A673 (cell line): ENCODE data around the gene PRKCA. TPM values are rescaled to one million over a fixed set of nuclear protein-coding genes. Genes with fewer than 3 reads are reported as not detected.

Source experiments
- BruUV-seq: library from RNA; stranded (reverse); fragments of 400-500 nt; replicated peaks from 2 replicates; lab custom pipeline; 2021; lab: Mats Ljungman, UMichigan
- CTCF ChIA-PET: fragments of 300-600 bp; sonication (Branson Sonifier 250); formaldehyde crosslinking; loops from one replicate; lab custom pipeline; 2022; ENCODE audit warnings: antibody characterized with exemption; lab: Charles Lee
- POLR2A ChIA-PET: fragments of 300-600 bp; sonication (Branson Sonifier 250); formaldehyde crosslinking; loops from one replicate; lab custom pipeline; 2022; ENCODE audit warnings: antibody characterized with exemption; ENCODE audit not compliant: low non-redundant PET; lab: Charles Lee
- DNase-seq: peaks from one replicate; pipeline ENCODE4 v3.0.0-alpha.2; 2015; ENCODE audit warnings: low spot score
- H3K27ac ChIP-seq: fragments of 200-600 bp; sonication (generic); 2 replicates; pipeline ENCODE4 v1.5.1; 2016; ENCODE audit warnings: mixed run types, low read depth, mild to moderate bottlenecking, mixed read lengths, antibody characterized with exemption, low read length; ENCODE audit not compliant: poor library complexity, severe bottlenecking
- H3K27me3 ChIP-seq: fragments of 200-600 bp; sonication (generic); replicated peaks from 2 replicates; pipeline ENCODE4 v1.6.1; 2017; ENCODE audit warnings: mixed run types, low read depth, mild to moderate bottlenecking, mixed read lengths, antibody characterized with exemption, low read length; ENCODE audit not compliant: insufficient read depth, poor library complexity
- H3K36me3 ChIP-seq: fragments of 200-600 bp; sonication (generic); 2 replicates; pipeline ENCODE4 v1.6.1; 2016; ENCODE audit warnings: mixed run types, mild to moderate bottlenecking, mixed read lengths, antibody characterized with exemption, low read length; ENCODE audit not compliant: insufficient read depth, poor library complexity, severe bottlenecking
- H3K4me1 ChIP-seq: fragments of 200-600 bp; sonication (generic); 2 replicates; pipeline ENCODE4 v1.6.1; 2017; ENCODE audit warnings: mixed run types, mild to moderate bottlenecking, mixed read lengths, antibody characterized with exemption, low read length; ENCODE audit not compliant: insufficient read depth, poor library complexity, severe bottlenecking
- H3K4me3 ChIP-seq: fragments of 200-600 bp; sonication (generic); 2 replicates; pipeline ENCODE4 v1.5.1; 2016; ENCODE audit warnings: low read depth, mixed run types, mild to moderate bottlenecking, mixed read lengths, low read length; ENCODE audit not compliant: poor library complexity, severe bottlenecking
- H3K9me3 ChIP-seq: fragments of 200-600 bp; sonication (generic); 2 replicates; pipeline ENCODE4 v1.6.1; 2016; ENCODE audit warnings: mixed run types, low read depth, mild to moderate bottlenecking, mixed read lengths, antibody characterized with exemption, low read length; ENCODE audit not compliant: poor library complexity, severe bottlenecking
- CTCF ChIP-seq: fragments of 300-800, 200-600 bp; sonication (generic); conservative IDR thresholded peaks from 2 replicates; pipeline ENCODE4 v1.5.1; 2017; ENCODE audit warnings: low read depth, mild to moderate bottlenecking, antibody characterized with exemption, low read length, moderate library complexity, mixed read lengths
- EZH2 ChIP-seq: fragments of 200-600 bp; sonication (generic); IDR thresholded peaks from 2 replicates; pipeline ENCODE4 v1.6.1; 2017; ENCODE audit warnings: borderline replicate concordance, low read depth, mild to moderate bottlenecking, mixed read lengths, antibody characterized with exemption, low read length; ENCODE audit not compliant: poor library complexity, severe bottlenecking
- intact Hi-C: fragments of 100-400 bp; cut with micrococcal nuclease; formaldehyde crosslinking; loops from one replicate; pipeline ENCODE4 v1.10.0; 2022; ENCODE audit not compliant: unreplicated experiment
- total RNA-seq: library from RNA; stranded (reverse); gene quantifications from 2 replicates; pipeline ENCODE4 v1.2.3, GENCODE V29; 2021

PRKCA gene
- total RNA-seq, 1 experiment from 2014 or later: 16.3 TPM

DNA sequence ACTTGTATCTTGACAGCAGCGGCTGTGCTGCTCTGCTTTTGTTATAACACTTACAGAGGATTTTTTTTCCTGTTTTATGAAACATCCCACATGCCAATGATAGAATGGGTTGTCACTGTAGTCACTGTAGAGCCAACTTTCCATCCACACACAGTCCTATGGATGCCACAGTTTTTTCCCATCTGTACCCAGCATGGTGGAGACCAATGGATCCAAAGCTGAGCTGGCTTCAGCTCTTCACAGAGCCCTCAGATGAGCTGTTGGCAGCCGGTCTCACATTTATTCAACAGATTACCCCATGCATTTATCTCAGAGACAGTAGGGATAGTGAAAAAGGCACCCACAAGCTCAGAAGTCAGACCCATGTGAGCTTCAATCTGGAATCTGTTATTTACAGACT, 441.1 kb downstream of the PRKCA start:
- TF ChIP-seq CTCF: no peak
- TF ChIP-seq EZH2: no peak

GRCh38 chr17:66746736-66747135, 444.3 kb downstream of the PRKCA start:
- no peaks in the 10 kb centered on the region for H3K4me1 ChIP-seq
- BruUV-seq: no TSS peak
- H3K4me3 ChIP-seq: no peak overlapping the region
- H3K9me3 ChIP-seq: no peaks in the 10 kb centered on the region
- no peak for DNase-seq
- no peak overlapping the region for H3K27ac ChIP-seq
- H3K36me3 ChIP-seq: no peaks in the 10 kb centered on the region
- ChIA-PET CTCF (interaction anchor here (0.6 kb wide), 1 partner anchor 547 kb away, joined by 9 read pairs; no protein-coding TSS in a partner anchor), POLR2A (no interaction called here)
- TF ChIP-seq EZH2 (no peak), CTCF (no peak)
- intact Hi-C loops: no loop called here
- H3K27me3 ChIP-seq: no peaks in the 10 kb centered on the region

More for the DNA sequence above, 441.1 kb downstream of the PRKCA start:
- Histone ChIP-seq H3K36me3 (no peaks in the 10 kb centered on the region), H3K4me3 (no peak overlapping the region), H3K9me3 (no peaks in the 10 kb centered on the region), H3K27me3 (no peaks in the 10 kb centered on the region), H3K27ac (no peak overlapping the region), H3K4me1 (no peaks in the 10 kb centered on the region)
- CTCF ChIA-PET: no interaction called here
- POLR2A ChIA-PET: no interaction called here
- no TSS peak for BruUV-seq
- DNase-seq: no peak
- intact Hi-C loops: no loop called here

GRCh38 chr17:66747578-66748275, 445.3 kb downstream of the PRKCA start:
- TF ChIP-seq EZH2 (no peak), CTCF (no peak)
- POLR2A ChIA-PET: no interaction called here
- no peaks in the 10 kb centered on the region for H3K36me3 ChIP-seq
- no peak overlapping the region for H3K27ac ChIP-seq
- H3K4me1 ChIP-seq: no peaks in the 10 kb centered on the region
- H3K27me3 ChIP-seq: no peaks in the 10 kb centered on the region
- no peaks in the 10 kb centered on the region for H3K9me3 ChIP-seq
- peak; percentile 37 for DNase-seq
- H3K4me3 ChIP-seq: no peak overlapping the region
- intact Hi-C loops: no loop called here
- BruUV-seq: no TSS peak
- CTCF ChIA-PET: no interaction called here
